Jurkat, Clone E6-1 (cell line): Measurements from ENCODE around the gene LHX2.

ENCODE experiments used
- DNase-seq: peaks from one replicate; pipeline ENCODE4 v3.0.0-alpha.2; 2011; ENCODE audit warnings: low read depth, low spot score
- H3K4me3 ChIP-seq: 2 replicates; pipeline ENCODE4 v1.5.1; 2011; ENCODE audit warnings: mild to moderate bottlenecking, low read length, control low read depth, moderate library complexity

LHX2 gene

GRCh38 chr9:124022201-124023121 is 10.9 kb downstream of the LHX2 start:
- DNase-seq = no peak
- no peak overlapping the region for H3K4me3 ChIP-seq

- DNase-seq = no peak
- no peak overlapping the region for H3K4me3 ChIP-seq
Observed at GRCh38 chr9:124024107-124024506, 12.5 kb downstream of the LHX2 start.

DNA sequence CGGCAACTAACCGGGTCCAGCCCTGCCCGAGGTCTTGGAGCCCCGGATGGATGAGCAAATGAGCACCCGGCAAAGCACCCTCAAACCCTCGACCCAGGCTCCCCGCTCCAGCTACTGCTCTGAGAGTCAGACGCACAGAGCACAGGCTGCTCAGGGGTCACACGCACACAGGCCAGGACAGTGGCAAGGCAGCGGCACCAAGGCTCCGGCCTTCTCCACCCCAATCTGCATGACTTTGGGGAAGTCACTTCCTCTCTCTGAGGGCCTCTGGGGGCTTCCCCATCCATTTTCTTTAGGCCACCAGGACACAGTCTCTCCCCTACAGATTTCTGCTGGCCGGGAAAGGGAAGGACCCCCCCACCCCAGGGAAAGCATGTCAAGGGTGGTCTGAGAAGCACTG is 18.0 kb downstream of the LHX2 start:
- DNase-seq = no peak
- H3K4me3 ChIP-seq = no peak overlapping the region

DNA sequence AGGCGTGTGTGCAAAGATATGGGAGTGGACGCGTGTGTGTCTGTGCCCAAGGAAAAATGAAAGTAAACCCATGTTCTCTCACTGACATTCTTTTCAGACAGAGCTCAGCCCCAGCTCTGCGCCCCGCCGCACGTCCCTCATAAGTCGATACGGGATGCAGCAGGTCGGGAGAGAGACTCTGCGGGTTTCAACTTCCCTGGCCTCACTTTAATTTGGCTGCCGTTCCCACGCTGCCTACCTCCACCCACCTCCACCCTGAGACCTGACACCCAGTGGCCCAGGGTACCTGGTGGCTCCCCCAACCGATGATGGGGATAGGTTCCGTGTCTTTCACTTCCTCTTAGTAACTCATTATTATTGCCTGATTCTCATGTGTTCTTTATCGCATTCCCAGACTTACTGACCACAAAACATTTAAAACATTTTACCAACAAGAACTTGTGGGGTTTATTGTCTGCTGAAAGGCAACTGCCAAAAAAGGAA is 19.4 kb downstream of the LHX2 start:
- no peak overlapping the region for H3K4me3 ChIP-seq

GRCh38 chr9:124032247-124032646 is 20.7 kb downstream of the LHX2 start:
- no peak overlapping the region for H3K4me3 ChIP-seq

More for the DNA sequence above, 19.4 kb downstream of the LHX2 start:
- no peak for DNase-seq

DNA sequence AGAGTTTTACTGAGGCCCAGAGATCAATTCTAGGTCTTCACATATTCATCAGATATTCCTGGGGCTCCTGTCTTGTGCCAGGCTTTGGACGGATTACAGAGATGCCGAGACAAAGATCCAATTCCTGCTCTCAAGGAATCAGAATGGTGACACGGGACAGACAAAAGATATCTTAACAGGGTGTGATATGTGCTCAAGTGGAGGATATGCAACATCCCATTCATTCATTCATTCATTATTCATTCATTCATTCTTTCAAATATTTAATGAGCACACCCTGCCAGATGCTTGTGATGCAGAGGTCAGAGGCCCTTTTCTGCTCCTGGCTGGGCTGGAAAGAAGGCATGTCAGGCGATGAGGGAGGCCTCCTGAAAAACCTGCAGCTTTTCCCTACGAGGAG is 21.8 kb downstream of the LHX2 start:
- H3K4me3 ChIP-seq = no peak overlapping the region
- DNase-seq = no peak

More at GRCh38 chr9:124032247-124032646, 20.7 kb downstream of the LHX2 start:
- no peak for DNase-seq

- H3K4me3 ChIP-seq = no peak overlapping the region
- no peak for DNase-seq
Observed at GRCh38 chr9:124033967-124034366, 22.4 kb downstream of the LHX2 start.

DNA sequence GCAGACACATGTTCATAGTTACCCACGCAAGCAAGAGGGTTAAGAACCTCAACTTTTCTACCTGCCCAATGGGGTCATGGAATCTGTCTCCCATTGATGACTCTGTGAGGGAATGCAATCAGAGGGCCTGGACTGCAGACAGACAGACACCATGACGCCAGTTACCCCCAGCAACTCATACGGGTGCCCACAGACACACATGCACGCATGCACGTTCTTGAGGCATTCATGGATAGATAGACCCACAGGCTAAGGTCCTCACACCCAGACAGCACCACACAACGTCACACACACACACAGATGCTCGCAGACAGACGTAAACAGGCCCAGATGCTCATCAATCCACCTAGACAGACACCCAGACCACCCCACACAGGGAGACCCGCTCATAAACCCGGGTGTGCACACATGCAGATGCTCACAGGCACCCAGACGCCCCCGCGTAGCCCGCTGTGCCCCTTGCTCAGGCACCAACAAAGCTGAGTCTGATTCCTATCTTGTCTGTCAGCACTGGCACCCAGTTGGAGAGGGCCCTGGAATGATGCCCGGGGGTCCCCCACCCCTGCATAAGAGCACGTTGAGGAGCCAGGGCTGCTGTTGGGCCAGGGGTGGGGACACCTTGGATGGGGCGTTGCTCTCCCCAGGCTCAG is 23.6 kb downstream of the LHX2 start:
- no peak overlapping the region for H3K4me3 ChIP-seq
- no peak for DNase-seq

GRCh38 chr9:124036578-124036977 is 25.0 kb downstream of the LHX2 start:
- no peak overlapping the region for H3K4me3 ChIP-seq
- no peak for DNase-seq

DNA sequence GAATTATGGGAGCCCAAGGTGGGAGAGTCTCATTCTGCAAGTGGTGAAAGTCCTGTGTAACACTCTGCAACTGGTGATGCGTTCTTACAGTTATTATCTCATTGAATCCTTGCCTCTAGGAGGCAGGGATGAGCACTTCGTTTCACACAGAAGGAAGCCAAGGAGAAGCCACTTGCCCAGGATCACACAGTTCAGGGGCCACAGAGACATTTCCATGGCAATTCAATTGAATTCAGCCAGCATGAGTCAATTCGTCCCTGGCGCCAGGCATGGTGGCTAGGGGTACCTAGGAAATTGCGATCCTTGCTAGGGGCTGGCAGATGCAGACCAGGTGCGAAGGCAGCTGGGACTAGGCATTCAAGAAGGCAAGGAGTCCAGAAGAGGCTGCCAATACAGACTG is 26.2 kb downstream of the LHX2 start:
- DNase-seq = no peak
- no peak overlapping the region for H3K4me3 ChIP-seq

DNA sequence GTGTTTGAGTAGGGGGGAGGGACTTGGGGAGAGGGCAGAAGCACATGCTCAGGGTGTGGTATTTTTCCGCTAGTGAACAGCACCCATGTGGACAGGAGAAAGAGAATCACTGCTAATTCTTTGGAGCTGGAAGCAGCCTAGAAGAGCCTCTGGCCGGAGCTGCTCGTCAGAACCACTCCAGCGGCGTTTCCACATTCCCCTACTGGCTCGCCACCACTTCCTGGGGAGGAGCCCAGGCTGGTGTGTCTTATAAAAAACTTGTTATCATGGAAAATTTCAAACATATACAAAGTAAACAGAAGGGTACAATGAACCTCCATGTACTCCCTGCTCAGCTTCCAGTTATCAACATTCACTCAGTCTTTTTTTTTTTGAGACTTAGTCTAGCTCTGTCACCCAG is 26.7 kb downstream of the LHX2 start:
- DNase-seq = no peak
- H3K4me3 ChIP-seq = no peak overlapping the region

- no peak for DNase-seq
- no peak overlapping the region for H3K4me3 ChIP-seq
Observed at GRCh38 chr9:124038790-124039633, 27.4 kb downstream of the LHX2 start.

DNA sequence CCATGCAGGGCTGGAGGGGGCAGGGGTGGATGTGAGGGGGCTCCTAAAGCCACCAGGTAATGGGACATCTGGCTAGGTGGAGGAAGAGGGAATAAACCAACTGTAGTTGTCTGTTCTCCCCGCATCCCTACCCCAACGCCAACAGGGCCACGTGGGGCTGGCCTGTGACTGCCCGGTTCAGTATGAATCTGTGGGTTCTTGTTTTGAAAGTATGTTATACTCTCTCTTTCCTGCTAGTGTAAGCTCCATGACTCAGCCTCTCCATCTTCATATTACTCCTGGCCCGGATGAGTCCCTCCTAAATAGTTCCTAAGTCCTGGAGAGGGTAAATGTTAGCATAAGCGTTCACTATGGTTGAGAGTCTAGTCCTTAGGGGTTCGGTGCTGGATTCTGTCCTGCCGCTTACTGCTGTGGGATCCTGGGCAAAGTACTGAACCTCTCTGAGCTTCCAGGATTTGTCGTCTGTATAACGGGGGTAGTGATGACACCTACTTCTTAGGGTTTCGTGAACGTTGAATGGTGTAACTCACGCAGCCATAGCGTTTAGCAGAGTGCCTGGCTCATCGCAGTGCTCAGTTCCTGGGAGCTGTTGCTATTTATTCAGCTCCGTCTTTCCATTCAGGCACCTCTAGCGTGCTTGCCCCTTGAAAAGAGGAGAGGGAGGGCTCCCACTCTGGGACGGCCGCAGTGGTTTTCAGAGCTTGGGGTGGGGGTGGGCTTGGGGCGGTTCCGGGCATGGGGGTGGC is 28.8 kb downstream of the LHX2 start:
- H3K4me3 ChIP-seq = peak overlapping the region; percentile 4; the same call in 1 of the 2 replicates

GRCh38 chr9:124040935-124041816 is 29.6 kb downstream of the LHX2 start:
- no peak for DNase-seq
- peak overlapping the region; percentile 11; the same call in 1 of the 2 replicates for H3K4me3 ChIP-seq

More for the DNA sequence above, 28.8 kb downstream of the LHX2 start:
- no peak for DNase-seq

- no peak overlapping the region for H3K4me3 ChIP-seq
- DNase-seq = no peak
Observed at GRCh38 chr9:124041817-124042116, 30.2 kb downstream of the LHX2 start.

DNA sequence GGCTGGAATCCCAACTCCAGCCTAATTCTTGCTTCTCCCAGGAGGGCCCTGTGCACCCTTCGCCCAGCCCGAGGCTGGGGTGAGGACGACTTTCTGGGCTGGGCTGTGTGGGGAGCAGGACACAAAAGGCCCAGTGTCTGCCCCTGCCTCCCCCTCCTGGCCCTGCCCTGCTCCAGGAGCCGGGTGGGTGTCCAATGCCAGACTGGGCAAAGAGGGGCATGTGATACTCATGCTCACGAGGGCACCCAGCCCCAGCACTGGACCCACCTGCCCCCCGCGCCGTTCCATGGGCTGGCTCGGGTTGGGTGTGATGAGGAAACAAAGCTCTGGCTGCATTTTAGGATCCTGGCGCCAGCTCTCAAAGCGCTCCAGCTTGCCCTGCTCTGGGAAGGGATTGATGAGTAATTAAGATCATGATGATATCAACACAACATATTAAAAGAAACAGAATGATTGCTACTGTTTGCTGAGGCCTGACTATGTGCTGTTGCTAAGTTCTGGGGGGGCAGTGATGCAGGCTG is 30.7 kb downstream of the LHX2 start:
- no peak overlapping the region for H3K4me3 ChIP-seq
- DNase-seq = no peak

DNA sequence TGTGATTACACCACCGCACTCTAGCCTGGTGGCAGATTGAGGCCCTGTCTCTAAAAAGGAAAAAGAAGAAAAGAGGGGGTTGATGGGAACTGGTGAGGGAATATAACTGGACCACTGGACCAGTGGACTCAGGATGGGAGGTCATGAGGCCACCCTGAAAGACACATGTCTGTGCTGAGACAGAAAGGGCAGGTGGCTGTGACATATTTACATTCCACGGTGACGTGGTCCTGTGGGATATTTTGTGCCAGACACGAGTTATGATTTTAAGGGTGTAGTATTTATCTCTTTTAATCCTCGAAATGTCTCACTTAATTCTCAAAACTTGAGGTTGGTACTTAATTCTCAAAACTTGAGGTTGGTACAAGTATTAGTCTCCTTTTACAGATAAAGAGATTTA is 32.9 kb downstream of the LHX2 start:
- H3K4me3 ChIP-seq = no peak overlapping the region
- no peak for DNase-seq
